Measurements from ENCODE around the gene MUC4. TPM values are rescaled to one million over a fixed set of nuclear protein-coding genes. Genes with fewer than 3 reads are reported as not detected.
"Not testable (repeated sequence)": the region's sequence is repeated elsewhere in the genome, so short reads cannot be mapped to it uniquely, and the experiment has no call there.

The MUC4 gene
- total and polyA plus RNA-seq, 2 of the 4 experiments (the other 2 are of a cell fraction), result not detected

DNA sequence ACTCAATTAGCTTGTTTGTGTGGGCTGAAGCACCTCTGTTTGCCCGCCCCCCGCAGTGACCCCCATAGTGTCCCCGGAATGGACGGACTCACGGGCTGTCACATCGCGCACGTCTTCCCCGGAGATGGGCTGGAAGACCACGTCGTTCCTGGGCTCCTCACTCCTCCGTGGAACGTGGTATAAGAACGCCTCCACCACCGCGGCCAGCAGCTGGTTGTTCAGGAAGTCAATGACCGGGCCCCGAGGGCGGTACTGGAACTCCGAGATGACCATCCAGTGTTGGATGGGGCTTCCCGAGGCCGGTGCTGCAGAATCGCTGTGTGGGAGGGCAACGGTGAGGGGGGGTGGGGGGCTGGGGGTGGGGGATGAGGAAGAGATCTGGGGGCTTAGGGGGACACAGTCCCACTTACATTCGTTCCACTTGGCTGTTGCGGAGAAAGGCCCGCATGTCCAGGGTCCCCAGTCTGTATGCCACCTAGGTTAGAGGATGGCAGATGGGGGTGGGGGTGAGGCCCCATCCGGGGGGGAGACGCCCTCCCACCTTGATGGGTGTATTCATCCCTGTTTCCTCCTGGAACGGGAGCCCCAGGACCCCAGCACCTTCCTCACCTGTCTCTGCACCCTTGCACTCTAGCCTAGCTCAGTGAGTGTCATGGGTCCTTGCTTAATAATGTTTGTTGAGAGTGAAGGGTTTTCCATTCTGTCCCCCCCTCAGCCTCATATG lies 60.8 kb downstream of the MUC4 start:
- Histone ChIP-seq H3K9me3 (ENCODE audit: control insufficient read depth, insufficient read depth, low read length) (no peaks in the 10 kb centered on the region), H3K4ac (ENCODE audit: low read depth, low read length) (no peak overlapping the region), H2BK5ac (ENCODE audit: low read depth, low read length, poor library complexity, severe bottlenecking) (no peak overlapping the region), H2AFZ (replicated peaks; ENCODE audit: low read length, poor library complexity) (no peak overlapping the region), H3K56ac (ENCODE audit: extremely low read depth, insufficient read depth, low read length) (no peak overlapping the region), H3K27me3 (ENCODE audit: control insufficient read depth, insufficient read depth, low read length) (peaks cover 26% of the 10 kb centered on the region), H2BK120ac (ENCODE audit: low read depth, low read length) (no peak overlapping the region), H3K14ac (replicated peaks; ENCODE audit: low read depth, low read length) (no peak overlapping the region), H3K27ac (ENCODE audit: insufficient read depth, low read length) (no peak overlapping the region), H4K20me1 (ENCODE audit: insufficient read depth, low read length) (no peaks in the 10 kb centered on the region), H3K23ac (ENCODE audit: low read depth, low read length) (no peak overlapping the region), H3K4me1 (ENCODE audit: control insufficient read depth, insufficient read depth, low read length) (no peaks in the 10 kb centered on the region), H2BK15ac (ENCODE audit: low read depth, low read length) (no peak overlapping the region), H3K79me1 (ENCODE audit: low read depth in 1 of 2, low read length in 2 of 2) (no peaks in the 10 kb centered on the region), H2AK9ac (replicated peaks; ENCODE audit: low read depth, low read length, poor library complexity) (no peak overlapping the region), H3K18ac (ENCODE audit: low read depth, low read length) (no peak overlapping the region), H3K9me1 (ENCODE audit: insufficient read depth, low read length) (no peaks in the 10 kb centered on the region; the same call in 1 of the 2 replicates), H3K4me2 (ENCODE audit: low read depth, low read length) (no peak overlapping the region), H3K9ac (ENCODE audit: low read depth, low read length) (no peak overlapping the region), H4K8ac (ENCODE audit: low read depth in 2 of 2, low read length in 2 of 2) (no peak overlapping the region), H3K36me3 (ENCODE audit: control insufficient read depth, insufficient read depth, low read length) (no peaks in the 10 kb centered on the region), H4K5ac (ENCODE audit: low read depth, low read length) (no peak overlapping the region), H2BK20ac (ENCODE audit: low read depth, low read length) (no peak overlapping the region), H3K4me3 (ENCODE audit: insufficient read depth, low read depth, low read length) (no peak overlapping the region), H4K91ac (ENCODE audit: insufficient read depth, low read depth, low read length) (no peak overlapping the region), H2AK5ac (ENCODE audit: low read depth, low read length) (no peak overlapping the region)
- ATAC-seq (ENCODE audit: low read depth) (no peak), DNase-seq (no peak)
- CTCF ChIA-PET, result no interaction called here
- in situ Hi-C loops (cut with MboI; ENCODE audit: low sequenced_read_pairs) (no loop called here), dilution Hi-C loops (cut with HindIII; ENCODE audit: low sequenced_read_pairs, unreplicated experiment) (no loop called here), intact Hi-C loops (cut with micrococcal nuclease) (no loop called here)
- no peak for TF ChIP-seq SMC3 (IDR thresholded peaks at IDR 0.05; ENCODE audit: low read depth, low read length)
- TF ChIP-seq, protein P1, sequence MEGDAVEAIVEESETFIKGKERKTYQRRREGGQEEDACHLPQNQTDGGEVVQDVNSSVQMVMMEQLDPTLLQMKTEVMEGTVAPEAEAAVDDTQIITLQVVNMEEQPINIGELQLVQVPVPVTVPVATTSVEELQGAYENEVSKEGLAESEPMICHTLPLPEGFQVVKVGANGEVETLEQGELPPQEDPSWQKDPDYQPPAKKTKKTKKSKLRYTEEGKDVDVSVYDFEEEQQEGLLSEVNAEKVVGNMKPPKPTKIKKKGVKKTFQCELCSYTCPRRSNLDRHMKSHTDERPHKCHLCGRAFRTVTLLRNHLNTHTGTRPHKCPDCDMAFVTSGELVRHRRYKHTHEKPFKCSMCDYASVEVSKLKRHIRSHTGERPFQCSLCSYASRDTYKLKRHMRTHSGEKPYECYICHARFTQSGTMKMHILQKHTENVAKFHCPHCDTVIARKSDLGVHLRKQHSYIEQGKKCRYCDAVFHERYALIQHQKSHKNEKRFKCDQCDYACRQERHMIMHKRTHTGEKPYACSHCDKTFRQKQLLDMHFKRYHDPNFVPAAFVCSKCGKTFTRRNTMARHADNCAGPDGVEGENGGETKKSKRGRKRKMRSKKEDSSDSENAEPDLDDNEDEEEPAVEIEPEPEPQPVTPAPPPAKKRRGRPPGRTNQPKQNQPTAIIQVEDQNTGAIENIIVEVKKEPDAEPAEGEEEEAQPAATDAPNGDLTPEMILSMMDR (conservative IDR thresholded peaks at IDR 0.05; ENCODE audit: low read depth, low read length), result no peak
- no peak for TF ChIP-seq POLR2A (IDR thresholded peaks at IDR 0.05; ENCODE audit: low read depth, low read length)
- no peak for TF ChIP-seq NFE2L2 (IDR thresholded peaks at IDR 0.05; ENCODE audit: low read depth, low read length)
- TF ChIP-seq RAD21 (IDR thresholded peaks at IDR 0.05; ENCODE audit: low read length), result no peak
- POLR2A ChIA-PET (ENCODE audit: unreplicated experiment), result no interaction called here
- WGBS, 2 experiments (ENCODE audit: extremely low coverage in 2 of 2, insufficient read length in 1 of 2), result no CpG with 5 or more reads among the region's 30 CpGs
- no TSS peak for BruUV-seq (replicated peaks)

DNA sequence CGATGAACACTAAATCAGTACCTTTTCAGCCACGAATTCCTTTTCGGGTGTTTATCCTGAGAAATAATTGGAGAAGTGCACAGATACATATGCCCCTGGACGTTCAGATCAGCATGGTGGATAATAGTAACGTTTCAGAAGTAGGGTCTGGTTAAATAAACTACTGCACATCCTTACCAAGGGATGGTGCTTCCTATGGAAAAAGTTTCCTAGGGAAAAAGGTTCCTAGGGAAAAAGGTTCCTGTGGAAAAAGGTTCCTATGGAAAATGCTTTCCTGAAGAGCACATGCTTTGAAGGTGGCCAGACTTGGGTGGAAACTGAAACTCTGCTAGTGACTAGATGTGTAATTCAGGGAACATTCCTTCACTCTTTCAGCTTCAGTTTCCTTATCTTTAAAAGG lies 62.6 kb downstream of the MUC4 start:
- H3K9me1 ChIP-seq (ENCODE audit: insufficient read depth, low read length); intact Hi-C loops (cut with micrococcal nuclease); POLR2A ChIA-PET (ENCODE audit: unreplicated experiment); H2BK20ac ChIP-seq (ENCODE audit: low read depth, low read length); H2BK15ac ChIP-seq (ENCODE audit: low read depth, low read length); H3K79me1 ChIP-seq (ENCODE audit: low read depth in 1 of 2, low read length in 2 of 2); H4K5ac ChIP-seq (ENCODE audit: low read depth, low read length); CTCF ChIA-PET; H2BK120ac ChIP-seq (ENCODE audit: low read depth, low read length); H3K36me3 ChIP-seq (ENCODE audit: control insufficient read depth, insufficient read depth, low read length); H3K14ac ChIP-seq (replicated peaks; ENCODE audit: low read depth, low read length); dilution Hi-C loops (cut with HindIII; ENCODE audit: low sequenced_read_pairs, unreplicated experiment); H3K9ac ChIP-seq (ENCODE audit: low read depth, low read length); H3K18ac ChIP-seq (ENCODE audit: low read depth, low read length); H2BK5ac ChIP-seq (ENCODE audit: low read depth, low read length, poor library complexity, severe bottlenecking); H3K9me3 ChIP-seq (ENCODE audit: control insufficient read depth, insufficient read depth, low read length); H2AFZ ChIP-seq (replicated peaks; ENCODE audit: low read length, poor library complexity); H2AK5ac ChIP-seq (ENCODE audit: low read depth, low read length); H3K4me1 ChIP-seq (ENCODE audit: control insufficient read depth, insufficient read depth, low read length); H3K4me2 ChIP-seq (ENCODE audit: low read depth, low read length); DNase-seq; H3K27ac ChIP-seq (ENCODE audit: insufficient read depth, low read length); H2AK9ac ChIP-seq (replicated peaks; ENCODE audit: low read depth, low read length, poor library complexity); H4K8ac ChIP-seq (ENCODE audit: low read depth in 2 of 2, low read length in 2 of 2); ATAC-seq (ENCODE audit: low read depth); BruUV-seq (replicated peaks); H4K20me1 ChIP-seq (ENCODE audit: insufficient read depth, low read length); H3K4ac ChIP-seq (ENCODE audit: low read depth, low read length); H3K56ac ChIP-seq (ENCODE audit: extremely low read depth, insufficient read depth, low read length); H3K23ac ChIP-seq (ENCODE audit: low read depth, low read length); H3K4me3 ChIP-seq (ENCODE audit: insufficient read depth, low read depth, low read length); H4K91ac ChIP-seq (ENCODE audit: insufficient read depth, low read depth, low read length): not testable (repeated sequence)
- peaks cover 29% of the 10 kb centered on the region for H3K27me3 ChIP-seq (ENCODE audit: control insufficient read depth, insufficient read depth, low read length)
- in situ Hi-C loops (cut with MboI; ENCODE audit: low sequenced_read_pairs), result loop anchor here (5.0 kb wide), 1 partner anchor 127 kb away; no protein-coding TSS in a partner anchor
- 100% methylated on average over 1 of the region's 5 CpGs; no CpG with 5 or more reads in 1 of the 2 experiments for WGBS, 2 experiments (ENCODE audit: extremely low coverage in 2 of 2, insufficient read length in 1 of 2)

Measured in IMR-90 (cell line).